WTC11 (cell line): ENCODE measurements around the gene HINT3. TPM values are rescaled to one million over a fixed set of nuclear protein-coding genes. Genes with fewer than 3 reads are reported as not detected.
A peak's percentile ranks its signal among the peaks of the same experiment; 100 is the strongest.
"Not testable (repeated sequence)": the region's sequence is repeated elsewhere in the genome, so short reads cannot be mapped to it uniquely, and the experiment has no call there.

Experiments
- ATAC-seq: fragments of 200-7000 bp; cut with Tn5 transposase; 2 replicates; pipeline ENCODE4 v1.10.0; 2021; ENCODE audit warnings: mild to moderate bottlenecking, moderate library complexity
- CTCF ChIA-PET: fragments of 300-600 bp; sonication (Branson Sonifier 250); formaldehyde crosslinking; loops from one replicate; lab custom pipeline; 2021; ENCODE audit warnings: antibody characterized with exemption; lab: Charles Lee
- POLR2A ChIA-PET: fragments of 350-600 bp; sonication (Branson Sonifier 250); formaldehyde crosslinking; loops from one replicate; lab custom pipeline; 2021; ENCODE audit warnings: antibody characterized with exemption; lab: Charles Lee
- DNase-seq: peaks from one replicate; pipeline ENCODE4 v3.0.0; 2021; ENCODE audit warnings: low spot score
- H3K27ac Mint-ChIP-seq: 2 replicates; pipeline ENCODE4 v1.8.0; 2021; ENCODE audit warnings: mixed read lengths
- H3K27me3 Mint-ChIP-seq: 2 replicates; pipeline ENCODE4 v1.8.0; 2021; ENCODE audit warnings: low read depth, mild to moderate bottlenecking, moderate library complexity, mixed read lengths
- H3K36me3 Mint-ChIP-seq: 2 replicates; pipeline ENCODE4 v1.8.0; 2021; ENCODE audit warnings: mixed read lengths
- H3K4me1 Mint-ChIP-seq: 2 replicates; pipeline ENCODE4 v1.8.0; 2022; ENCODE audit warnings: mixed read lengths
- H3K4me3 Mint-ChIP-seq: 2 replicates; pipeline ENCODE4 v1.8.0; 2021; ENCODE audit warnings: mild to moderate bottlenecking, moderate library complexity, mixed read lengths
- H3K9me3 Mint-ChIP-seq: 2 replicates; pipeline ENCODE4 v1.8.0; 2021; ENCODE audit warnings: mixed read lengths
- MXD4 ChIP-seq: fragments of 250-450 bp; sonication (Bioruptor Pico); IDR thresholded peaks from 2 replicates; pipeline ENCODE4 v1.8.0; 2021; ENCODE audit warnings: mild to moderate bottlenecking, moderate library complexity, borderline replicate concordance
- NFATC4 ChIP-seq: fragments of 250-450 bp; sonication (Bioruptor Pico); IDR thresholded peaks from 2 replicates; pipeline ENCODE4 v1.9.0; 2021; ENCODE audit warnings: mild to moderate bottlenecking
- NR1H2 ChIP-seq: sonication (generic); formaldehyde crosslinking; IDR thresholded peaks from 2 replicates; pipeline ENCODE4 v1.9.0; 2021; ENCODE audit warnings: mild to moderate bottlenecking, moderate library complexity, missing genetic modification reagents
- SMAD3 ChIP-seq: sonication (generic); formaldehyde crosslinking; IDR thresholded peaks from 2 replicates; pipeline ENCODE4 v1.8.0; 2022; ENCODE audit warnings: missing genetic modification reagents, mild to moderate bottlenecking, borderline replicate concordance
- USF2 ChIP-seq: sonication (generic); formaldehyde crosslinking; IDR thresholded peaks from 2 replicates; pipeline ENCODE4 v1.8.1; 2023; ENCODE audit warnings: mild to moderate bottlenecking, missing genetic modification reagents, moderate library complexity
- ZNF416 ChIP-seq: fragments of 250-450 bp; sonication (Bioruptor Pico); IDR thresholded peaks from 2 replicates; pipeline ENCODE4 v1.9.0; 2021; ENCODE audit warnings: mild to moderate bottlenecking, inconsistent platforms
- ZNF512 ChIP-seq: sonication (generic); formaldehyde crosslinking; IDR thresholded peaks from 2 replicates; pipeline ENCODE4 v1.8.1; 2022; ENCODE audit warnings: missing genetic modification reagents, borderline replicate concordance
- ZNF532 ChIP-seq: fragments of 250-450 bp; sonication (Bioruptor Pico); IDR thresholded peaks from 2 replicates; pipeline ENCODE4 v1.9.0; 2021; ENCODE audit warnings: mild to moderate bottlenecking, borderline replicate concordance
- total RNA-seq: library from RNA; stranded (reverse); gene quantifications from 3 replicates; pipeline ENCODE4 v1.2.3, GENCODE V29; 2021
- TF ChIP-seq, protein P1 (sequence below): sonication (generic); formaldehyde crosslinking; IDR thresholded peaks from 2 replicates; pipeline ENCODE4 v1.8.1; 2022; ENCODE audit warnings: low read depth, missing genetic modification reagents, borderline replicate concordance
- TF ChIP-seq, protein P2 (sequence below): sonication (generic); formaldehyde crosslinking; IDR thresholded peaks from 2 replicates; pipeline ENCODE4 v1.8.1; 2023; ENCODE audit warnings: mild to moderate bottlenecking, missing genetic modification reagents
- TF ChIP-seq, protein P3 (sequence below): sonication (generic); formaldehyde crosslinking; IDR thresholded peaks from 2 replicates; pipeline ENCODE4 v1.8.0; 2023; ENCODE audit warnings: missing genetic modification reagents, mild to moderate bottlenecking, borderline replicate concordance

Gene HINT3
- total RNA-seq, 1 experiment from 2014 or later, result 9.4 TPM

DNA sequence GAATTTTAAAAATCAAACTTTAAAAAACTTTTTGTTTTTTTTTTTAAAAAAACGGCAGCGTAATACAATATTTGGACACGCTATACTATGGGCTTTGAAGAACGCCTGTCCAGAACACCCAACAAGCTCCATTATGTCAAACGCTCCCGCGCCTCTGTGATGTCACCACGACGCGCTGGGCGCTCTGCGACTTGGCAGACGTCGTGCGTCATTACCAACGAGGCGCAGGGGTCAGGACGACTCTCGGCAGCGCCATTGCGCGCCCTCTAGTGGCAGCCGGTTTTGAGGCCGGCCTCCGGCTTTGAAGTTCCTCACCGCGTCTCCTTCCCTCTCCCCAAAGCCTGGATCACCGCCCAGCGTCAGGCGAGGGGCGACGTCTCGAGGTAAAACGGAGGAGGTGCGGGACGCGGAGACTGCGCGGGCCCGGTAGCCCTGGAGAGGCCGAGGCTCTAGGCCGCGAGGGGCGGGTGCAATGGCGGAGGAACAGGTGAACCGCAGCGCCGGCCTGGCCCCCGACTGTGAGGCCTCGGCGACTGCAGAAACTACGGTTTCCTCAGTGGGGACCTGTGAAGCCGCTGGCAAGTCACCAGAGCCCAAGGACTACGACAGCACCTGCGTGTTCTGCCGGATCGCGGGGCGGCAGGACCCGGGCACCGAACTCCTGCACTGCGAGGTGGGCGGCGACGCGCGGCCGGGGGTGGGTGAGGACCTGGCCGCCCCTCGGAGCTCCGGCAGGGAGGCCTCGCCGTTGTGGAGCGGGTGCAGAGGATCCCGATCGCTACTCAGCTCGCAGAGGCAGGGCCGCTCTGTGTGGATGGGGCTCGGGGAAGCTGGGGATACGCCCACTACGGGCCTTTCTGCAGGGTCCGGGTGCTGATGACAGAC, at the start of gene HINT3 (continued):
- TF ChIP-seq ZNF532 (CRISPR knock-in tag), result no peak
- TF ChIP-seq, protein P1, sequence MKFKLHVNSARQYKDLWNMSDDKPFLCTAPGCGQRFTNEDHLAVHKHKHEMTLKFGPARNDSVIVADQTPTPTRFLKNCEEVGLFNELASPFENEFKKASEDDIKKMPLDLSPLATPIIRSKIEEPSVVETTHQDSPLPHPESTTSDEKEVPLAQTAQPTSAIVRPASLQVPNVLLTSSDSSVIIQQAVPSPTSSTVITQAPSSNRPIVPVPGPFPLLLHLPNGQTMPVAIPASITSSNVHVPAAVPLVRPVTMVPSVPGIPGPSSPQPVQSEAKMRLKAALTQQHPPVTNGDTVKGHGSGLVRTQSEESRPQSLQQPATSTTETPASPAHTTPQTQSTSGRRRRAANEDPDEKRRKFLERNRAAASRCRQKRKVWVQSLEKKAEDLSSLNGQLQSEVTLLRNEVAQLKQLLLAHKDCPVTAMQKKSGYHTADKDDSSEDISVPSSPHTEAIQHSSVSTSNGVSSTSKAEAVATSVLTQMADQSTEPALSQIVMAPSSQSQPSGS (CRISPR knock-in tag), result no peak
- no peak for TF ChIP-seq ZNF416 (CRISPR knock-in tag)
- no peak for TF ChIP-seq NR1H2 (CRISPR knock-in tag)
- TF ChIP-seq SMAD3 (CRISPR knock-in tag), result no peak
- TF ChIP-seq, protein P2, sequence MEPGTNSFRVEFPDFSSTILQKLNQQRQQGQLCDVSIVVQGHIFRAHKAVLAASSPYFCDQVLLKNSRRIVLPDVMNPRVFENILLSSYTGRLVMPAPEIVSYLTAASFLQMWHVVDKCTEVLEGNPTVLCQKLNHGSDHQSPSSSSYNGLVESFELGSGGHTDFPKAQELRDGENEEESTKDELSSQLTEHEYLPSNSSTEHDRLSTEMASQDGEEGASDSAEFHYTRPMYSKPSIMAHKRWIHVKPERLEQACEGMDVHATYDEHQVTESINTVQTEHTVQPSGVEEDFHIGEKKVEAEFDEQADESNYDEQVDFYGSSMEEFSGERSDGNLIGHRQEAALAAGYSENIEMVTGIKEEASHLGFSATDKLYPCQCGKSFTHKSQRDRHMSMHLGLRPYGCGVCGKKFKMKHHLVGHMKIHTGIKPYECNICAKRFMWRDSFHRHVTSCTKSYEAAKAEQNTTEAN (CRISPR knock-in tag), result 0 out of 2 replicates have a peak, but pooled peaks have one; percentile 73
- TF ChIP-seq ZNF512 (CRISPR knock-in tag), result no peak
- TF ChIP-seq NFATC4 (CRISPR knock-in tag), result no peak
- TF ChIP-seq, protein P3, sequence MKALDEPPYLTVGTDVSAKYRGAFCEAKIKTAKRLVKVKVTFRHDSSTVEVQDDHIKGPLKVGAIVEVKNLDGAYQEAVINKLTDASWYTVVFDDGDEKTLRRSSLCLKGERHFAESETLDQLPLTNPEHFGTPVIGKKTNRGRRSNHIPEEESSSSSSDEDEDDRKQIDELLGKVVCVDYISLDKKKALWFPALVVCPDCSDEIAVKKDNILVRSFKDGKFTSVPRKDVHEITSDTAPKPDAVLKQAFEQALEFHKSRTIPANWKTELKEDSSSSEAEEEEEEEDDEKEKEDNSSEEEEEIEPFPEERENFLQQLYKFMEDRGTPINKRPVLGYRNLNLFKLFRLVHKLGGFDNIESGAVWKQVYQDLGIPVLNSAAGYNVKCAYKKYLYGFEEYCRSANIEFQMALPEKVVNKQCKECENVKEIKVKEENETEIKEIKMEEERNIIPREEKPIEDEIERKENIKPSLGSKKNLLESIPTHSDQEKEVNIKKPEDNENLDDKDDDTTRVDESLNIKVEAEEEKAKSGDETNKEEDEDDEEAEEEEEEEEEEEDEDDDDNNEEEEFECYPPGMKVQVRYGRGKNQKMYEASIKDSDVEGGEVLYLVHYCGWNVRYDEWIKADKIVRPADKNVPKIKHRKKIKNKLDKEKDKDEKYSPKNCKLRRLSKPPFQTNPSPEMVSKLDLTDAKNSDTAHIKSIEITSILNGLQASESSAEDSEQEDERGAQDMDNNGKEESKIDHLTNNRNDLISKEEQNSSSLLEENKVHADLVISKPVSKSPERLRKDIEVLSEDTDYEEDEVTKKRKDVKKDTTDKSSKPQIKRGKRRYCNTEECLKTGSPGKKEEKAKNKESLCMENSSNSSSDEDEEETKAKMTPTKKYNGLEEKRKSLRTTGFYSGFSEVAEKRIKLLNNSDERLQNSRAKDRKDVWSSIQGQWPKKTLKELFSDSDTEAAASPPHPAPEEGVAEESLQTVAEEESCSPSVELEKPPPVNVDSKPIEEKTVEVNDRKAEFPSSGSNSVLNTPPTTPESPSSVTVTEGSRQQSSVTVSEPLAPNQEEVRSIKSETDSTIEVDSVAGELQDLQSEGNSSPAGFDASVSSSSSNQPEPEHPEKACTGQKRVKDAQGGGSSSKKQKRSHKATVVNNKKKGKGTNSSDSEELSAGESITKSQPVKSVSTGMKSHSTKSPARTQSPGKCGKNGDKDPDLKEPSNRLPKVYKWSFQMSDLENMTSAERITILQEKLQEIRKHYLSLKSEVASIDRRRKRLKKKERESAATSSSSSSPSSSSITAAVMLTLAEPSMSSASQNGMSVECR (CRISPR knock-in tag), result no peak; the same call in 1 of the 2 replicates

DNA sequence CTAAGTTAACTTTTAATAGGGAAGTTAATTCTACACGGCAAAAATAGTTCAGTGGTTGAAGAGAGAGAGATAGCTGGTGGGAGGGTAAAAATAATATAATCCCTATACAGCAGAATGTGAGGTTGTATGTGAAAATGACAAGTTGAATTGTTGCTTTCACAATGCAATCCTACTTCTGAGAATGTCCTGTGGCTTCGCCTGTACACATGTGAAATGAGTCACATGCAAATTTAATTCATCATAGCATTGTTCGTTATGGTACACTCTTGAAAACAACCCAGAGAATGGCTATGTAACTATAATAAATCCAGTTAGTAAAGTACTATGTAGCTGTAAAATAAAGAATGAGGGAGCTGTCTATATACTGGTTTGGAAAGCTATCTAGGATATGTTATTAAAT, 46.0 kb upstream of the HINT3 start:
- POLR2A ChIA-PET, result no interaction called here
- no peak for ATAC-seq
- no peaks in the 10 kb centered on the region for H3K9me3 Mint-ChIP-seq
- CTCF ChIA-PET, result no interaction called here
- TF ChIP-seq MXD4 (CRISPR knock-in tag) (no peak), USF2 (CRISPR knock-in tag) (no peak)
- H3K27me3 Mint-ChIP-seq, result no peaks in the 10 kb centered on the region; the same call in 1 of the 2 replicates
- H3K36me3 Mint-ChIP-seq, result no peaks in the 10 kb centered on the region
- H3K4me3 Mint-ChIP-seq, result no peak overlapping the region
- no peak overlapping the region for H3K27ac Mint-ChIP-seq
- H3K4me1 Mint-ChIP-seq, result peaks cover 2% of the 10 kb centered on the region; the same call in 1 of the 2 replicates
- no peak for DNase-seq

GRCh38 chr6:125911051-125911451, 45.5 kb upstream of the HINT3 start:
- H3K4me3 Mint-ChIP-seq, H3K36me3 Mint-ChIP-seq, H3K27ac Mint-ChIP-seq, H3K9me3 Mint-ChIP-seq, DNase-seq, ATAC-seq, CTCF ChIA-PET, H3K4me1 Mint-ChIP-seq, H3K27me3 Mint-ChIP-seq, POLR2A ChIA-PET: not testable (repeated sequence)

- H3K36me3 Mint-ChIP-seq, H3K27ac Mint-ChIP-seq, H3K4me3 Mint-ChIP-seq, ATAC-seq, CTCF ChIA-PET, H3K4me1 Mint-ChIP-seq, H3K9me3 Mint-ChIP-seq, DNase-seq, POLR2A ChIA-PET, H3K27me3 Mint-ChIP-seq: not testable (repeated sequence)
These were observed 44.1 kb upstream of the HINT3 start for GRCh38 chr6:125912430-125912829.
